Stimulated activated CD4-positive, alpha-beta T cell treated with anti-CD3 and anti-CD28 coated beads, Interleukin-4, amount 100 ng/mL, for 4 hours (primary cell): ENCODE data around the gene RNF4.
"Not testable (repeated sequence)": the region's sequence is repeated elsewhere in the genome, so short reads cannot be mapped to it uniquely, and the experiment has no call there.

Experiments used
- DNase-seq, 2 experiments: peaks; one replicate each; pipeline ENCODE4 v3.0.0-alpha.2; 2020

Gene RNF4, protein sequence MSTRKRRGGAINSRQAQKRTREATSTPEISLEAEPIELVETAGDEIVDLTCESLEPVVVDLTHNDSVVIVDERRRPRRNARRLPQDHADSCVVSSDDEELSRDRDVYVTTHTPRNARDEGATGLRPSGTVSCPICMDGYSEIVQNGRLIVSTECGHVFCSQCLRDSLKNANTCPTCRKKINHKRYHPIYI

DNA sequence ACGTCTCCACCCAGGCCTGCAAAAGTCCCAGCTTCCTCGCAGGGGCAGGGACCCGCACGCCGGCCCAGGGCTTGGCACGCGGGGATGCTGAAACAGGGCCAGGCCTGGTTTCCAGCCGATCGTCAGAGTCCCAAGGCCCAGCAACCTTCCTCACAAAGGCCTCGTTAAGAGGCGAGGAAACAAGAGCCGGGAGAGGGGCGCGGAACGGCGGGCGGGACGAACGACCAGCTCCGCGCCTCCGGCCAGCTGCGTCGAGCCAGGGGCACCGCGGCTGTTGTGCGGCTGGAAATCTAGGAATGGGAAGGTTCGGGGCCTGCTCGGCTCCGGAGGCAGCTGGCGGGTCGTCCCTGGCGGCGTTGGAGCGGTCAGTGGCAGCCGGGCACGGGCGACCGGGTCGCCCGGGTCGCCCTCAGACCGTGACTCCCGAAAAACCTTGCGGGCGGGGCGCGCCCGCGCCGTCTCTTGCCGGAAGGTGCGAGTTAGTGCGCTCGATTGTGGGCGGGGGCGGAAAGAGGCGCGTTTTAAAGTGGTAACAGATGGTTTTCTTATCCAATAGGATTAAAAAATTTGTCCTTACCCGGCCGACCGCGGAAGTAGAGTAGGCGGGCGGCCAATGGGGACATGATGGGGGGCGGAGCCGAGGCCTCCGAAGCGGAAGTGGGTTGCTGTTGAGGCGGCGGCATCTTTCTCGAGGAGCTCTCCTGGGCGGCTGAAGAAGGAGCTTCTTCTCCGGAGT, at the start of gene RNF4:
Gene RNF4 (plus strand): TSS at position 651 of the 736 bp plus-strand sequence. CDS start 21,388 bp downstream, outside the sequence.
- peak; percentile 90 to 96 for DNase-seq

DNA sequence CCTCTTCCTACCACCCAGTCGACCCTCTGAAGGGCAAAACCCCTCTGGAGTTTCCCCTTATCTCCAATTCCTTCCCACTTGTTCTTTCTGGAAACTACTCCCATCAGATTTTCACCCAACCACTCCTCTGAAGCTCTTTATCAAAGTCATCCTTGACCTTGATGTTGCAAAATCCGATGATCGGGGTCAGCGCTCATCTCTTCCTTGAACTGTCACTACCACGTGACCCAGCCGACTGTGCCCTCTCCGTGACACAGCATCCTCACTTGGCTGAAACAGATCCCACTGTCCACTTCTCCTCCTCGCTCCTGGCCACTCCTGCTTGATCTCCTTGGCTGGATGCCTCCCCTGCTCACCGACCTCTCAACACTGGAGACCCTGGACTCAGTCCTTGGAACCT, 49.1 kb upstream of the RNF4 start:
- no peak for DNase-seq

DNA sequence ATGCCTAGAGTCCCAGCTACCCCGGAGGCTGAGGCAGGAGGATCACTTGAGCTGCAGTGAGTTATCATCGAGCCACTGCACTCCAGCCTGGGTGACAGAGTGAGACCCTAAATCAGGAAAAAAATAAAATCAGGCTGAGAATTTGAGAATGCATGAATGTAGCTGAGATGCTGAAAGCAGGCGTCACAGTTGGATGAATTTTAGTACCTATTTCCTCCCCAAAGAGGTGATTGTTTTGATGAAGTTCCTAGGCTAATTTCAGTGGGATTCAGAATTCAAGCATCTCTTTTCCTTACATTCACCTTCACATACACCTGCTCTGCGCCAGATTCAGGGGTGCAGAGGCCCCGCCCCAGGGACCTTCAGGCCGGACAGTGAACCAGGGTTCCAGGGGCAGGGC, 47.0 kb upstream of the RNF4 start:
- DNase-seq = no peak

DNA sequence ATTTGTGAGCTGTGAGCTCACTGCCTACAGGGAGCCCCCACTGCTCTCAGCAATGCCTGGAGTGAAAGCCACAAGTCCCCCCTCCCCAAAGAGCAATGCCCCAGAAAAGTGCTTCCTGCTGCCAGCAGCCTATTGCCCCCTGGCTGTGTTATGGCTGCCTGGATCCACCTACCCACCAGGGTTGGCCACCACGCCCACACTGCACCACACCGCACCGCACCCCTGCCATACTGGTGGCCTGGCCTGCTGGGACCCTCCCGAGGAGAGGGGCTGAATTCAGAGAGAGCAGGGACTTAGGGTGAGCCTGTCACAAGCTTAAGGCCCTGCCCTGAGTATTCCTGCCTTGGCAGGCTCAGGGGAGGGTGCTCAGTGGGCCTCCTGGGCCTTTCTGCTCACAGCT, 45.8 kb upstream of the RNF4 start:
- no peak for DNase-seq

DNA sequence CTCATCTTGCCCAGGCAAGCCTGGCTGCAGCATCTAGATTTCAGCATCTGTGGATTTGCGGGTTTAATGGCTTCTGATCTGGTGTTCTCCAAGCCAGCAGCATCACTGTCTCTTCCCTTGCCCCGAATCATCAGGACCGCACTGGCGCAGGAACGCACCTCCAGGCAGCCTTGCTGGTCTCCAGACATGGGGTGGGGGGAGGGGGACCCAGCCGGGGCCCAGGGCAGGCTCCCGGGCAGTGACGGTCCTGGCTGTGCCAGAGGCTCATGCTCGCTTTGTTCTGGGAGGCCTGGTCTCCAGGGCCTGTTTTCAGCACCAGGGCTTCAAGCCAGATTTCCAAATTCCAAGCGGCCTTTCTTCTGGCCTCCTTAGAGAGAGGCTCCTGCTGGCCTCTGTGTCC, 45.2 kb upstream of the RNF4 start:
- DNase-seq = no peak

DNA sequence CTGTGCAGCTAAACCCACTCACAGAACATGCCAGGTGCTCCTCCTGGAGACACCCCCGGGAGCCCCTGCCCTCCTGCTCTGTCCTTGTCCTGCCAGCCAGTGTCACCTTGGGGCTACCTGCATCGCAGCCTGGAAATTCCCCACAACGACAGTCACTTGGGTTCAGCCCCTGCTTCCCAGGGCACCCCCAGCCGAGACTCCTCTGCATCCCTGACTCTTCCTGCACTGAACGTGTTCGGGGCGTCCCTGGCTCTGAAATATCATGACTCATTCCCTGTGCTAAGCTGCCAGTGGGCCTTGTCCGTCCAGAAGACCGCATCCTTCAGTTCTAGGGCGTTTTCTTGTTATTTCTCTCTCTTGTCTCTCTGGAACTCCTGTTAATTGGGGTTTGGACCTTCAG, 44.3 kb upstream of the RNF4 start:
- DNase-seq = no peak

DNA sequence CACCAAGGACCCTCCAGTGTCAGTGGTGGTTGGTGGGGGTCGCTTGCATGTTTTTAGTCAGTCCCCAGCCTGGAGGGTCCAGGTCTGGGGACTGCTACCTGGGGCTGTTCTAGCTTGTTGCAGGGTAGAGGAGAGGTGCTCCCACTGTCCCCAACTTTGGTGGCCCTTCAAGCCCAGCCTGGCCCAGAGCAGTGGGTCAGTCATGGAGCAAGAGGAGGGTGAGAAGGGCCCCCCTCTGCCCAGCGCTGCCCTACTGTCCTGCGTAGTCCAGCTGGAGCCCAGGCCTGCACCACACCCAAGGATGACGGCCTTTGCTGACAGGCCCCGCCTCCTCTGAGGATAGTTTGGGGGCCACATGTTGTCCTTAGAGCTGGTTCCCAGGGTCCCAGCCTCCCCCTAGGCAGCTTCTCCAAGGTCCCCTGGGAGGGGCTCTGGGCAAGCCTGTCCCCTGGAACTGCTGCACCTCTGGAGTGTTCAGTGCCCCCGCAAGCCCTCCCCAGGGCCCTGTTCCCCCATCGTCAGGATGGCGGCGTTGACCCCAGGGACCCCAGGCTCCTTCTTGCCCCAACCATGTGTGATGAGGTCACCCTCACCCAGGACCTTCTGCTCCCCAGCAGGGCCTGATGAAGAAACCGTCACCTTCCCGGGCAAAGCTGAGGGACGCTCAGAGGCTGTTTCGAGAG, 43.4 kb upstream of the RNF4 start:
- DNase-seq = no peak

DNA sequence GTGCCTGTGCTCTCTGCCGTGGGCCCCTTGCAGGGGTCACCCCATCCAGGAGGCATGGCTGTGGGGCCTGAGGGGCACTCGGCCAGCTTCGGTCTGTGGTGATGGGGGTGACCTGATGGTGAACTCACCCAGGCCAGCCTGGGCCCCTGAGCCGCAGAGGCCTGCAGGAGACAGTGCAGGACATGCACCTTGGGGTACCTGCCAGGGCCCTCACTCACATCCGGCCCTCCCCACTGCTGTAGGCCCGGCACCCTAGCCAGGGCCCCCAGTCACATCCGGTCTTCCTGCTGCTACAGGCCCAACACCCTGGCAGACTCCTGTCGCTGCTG, 42.9 kb upstream of the RNF4 start:
- DNase-seq = no peak

DNA sequence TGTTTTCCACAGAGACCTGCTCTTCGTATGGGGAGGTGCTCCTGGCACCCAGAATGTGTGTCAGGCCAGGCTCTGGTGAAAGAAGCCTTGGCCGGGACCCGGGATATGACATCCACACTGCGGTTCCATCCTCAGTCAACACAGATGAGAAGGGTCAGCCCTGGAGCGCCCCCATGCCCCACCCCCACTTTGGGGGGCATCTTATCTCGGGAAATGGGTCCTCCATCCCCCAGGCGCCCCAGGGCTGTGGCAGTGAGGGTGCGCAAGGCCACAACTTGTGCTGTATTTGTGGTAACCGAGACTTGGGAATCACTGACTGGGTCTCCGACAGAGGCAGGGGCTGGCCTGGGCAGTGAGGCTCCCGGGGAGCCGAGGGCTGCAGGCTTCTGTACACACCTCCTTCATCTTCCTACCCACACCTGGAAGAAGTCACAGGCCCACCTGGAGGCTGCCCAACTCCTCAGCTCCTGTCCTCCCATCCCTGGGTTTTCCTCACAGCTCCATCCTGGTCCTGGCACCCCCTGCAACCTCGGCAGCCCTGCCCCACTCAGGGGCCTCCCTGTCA, 42.1 kb upstream of the RNF4 start:
- no peak for DNase-seq

DNA sequence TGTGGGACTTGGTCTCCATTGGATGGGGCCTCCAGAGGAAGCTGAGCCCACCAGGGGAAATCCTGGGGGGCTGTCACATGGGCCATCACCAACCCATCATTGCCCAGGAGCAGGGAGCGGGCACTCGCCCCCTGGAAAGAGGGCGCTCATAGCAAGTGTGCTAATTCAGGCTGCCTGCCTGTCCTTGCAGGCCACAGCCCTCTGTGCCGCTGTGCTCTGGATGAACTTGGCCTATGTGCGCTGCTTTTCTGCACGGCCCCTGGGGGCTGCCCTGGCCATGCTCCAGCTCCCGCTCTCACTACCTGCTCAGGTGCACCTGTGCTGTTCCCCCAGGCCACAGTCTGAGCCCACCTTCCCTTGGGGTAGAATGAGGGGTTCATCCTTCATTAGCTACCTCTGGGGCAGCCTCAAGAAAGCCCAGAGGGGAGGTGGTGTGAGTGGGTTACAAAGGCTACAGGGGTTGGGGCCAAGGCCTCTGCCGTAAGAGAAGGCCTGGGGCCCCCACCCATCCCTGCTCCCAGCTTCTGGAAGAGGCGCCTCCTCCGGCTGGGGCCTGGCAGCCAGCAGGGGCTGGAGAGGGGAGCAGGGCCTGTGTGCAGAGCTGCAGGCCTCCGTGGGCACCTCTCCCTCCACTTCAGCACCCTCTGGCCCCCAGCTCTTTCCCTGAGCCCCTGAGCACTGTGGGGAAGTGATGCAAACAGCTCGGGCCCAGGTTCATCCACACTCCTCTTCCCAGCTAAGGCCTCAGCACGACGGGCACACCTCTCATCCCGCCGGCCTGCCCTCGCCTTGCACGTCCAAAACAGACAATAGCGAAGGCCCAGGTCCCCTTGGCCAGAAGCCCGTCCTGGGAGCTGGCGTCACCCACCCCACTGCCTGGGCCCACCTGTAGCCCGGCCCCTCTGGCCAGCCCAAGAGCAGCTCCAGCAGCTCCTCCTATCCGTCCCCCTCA, 41.2 kb upstream of the RNF4 start:
- DNase-seq = no peak

DNA sequence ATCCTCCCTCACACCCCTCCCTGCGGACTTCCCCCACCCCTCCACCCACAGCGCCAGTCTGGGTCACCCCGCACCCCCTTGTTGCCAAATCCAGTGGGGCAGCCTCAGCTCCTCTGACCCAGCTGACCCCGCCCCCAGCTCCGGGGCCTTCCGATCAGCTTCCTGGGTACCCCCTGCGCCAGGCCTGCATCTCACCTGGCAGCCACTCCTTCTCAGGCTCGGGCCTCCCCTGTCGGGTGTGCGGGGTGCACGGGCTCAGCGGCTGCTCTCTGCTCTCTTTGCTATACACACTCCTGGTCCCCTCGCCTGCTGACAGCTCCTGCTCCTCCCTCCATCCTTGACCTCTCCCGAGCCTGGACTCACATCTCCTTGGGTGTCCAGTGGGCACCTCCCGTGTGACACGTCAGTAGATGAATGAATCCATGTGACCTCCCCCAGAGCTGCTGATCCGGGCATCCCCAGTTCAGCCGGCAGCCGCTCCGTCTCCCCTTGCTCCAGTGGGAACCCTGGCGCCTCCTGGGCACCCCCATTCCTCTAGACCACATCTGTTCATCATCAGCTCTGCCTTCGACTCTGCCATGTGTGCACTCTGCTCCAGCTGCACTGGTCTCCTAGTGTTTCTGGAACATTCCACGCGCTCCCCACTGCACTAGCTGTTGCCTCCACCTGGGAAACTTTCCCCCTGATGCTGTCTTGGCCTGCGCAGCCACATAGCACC, 40.3 kb upstream of the RNF4 start:
- no peak for DNase-seq

DNA sequence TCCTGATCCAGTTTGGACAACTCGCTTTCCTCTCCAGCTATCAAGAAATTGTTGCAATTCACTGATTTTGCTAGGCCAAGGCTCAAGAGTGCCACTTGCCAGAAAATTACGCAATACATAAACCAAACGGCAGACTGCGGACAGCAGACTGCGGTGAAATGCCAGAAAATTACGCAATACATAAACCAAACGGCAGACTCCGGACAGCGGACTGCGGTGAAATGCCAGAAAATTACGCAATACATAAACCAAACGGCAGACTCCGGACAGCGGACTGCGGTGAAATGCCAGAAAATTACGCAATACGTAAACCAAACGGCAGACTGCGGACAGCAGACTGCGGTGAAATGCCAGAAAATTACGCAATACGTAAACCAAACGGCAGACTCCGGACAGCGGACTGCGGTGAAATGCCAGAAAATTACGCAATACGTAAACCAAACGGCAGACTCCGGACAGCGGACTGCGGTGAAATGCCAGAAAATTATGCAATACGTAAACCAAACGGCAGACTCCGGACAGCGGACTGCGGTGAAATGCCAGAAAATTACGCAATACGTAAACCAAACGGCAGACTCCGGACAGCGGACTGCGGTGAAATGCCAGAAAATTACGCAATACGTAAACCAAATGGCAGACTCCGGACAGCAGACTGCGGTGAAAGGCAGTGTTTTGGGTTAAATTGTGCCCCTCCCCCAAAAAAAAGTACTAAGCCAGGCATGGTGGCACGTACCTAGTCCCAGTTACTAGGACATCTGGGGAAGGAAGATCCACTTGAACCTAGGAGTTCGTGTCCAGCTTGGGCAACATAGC, 38.8 kb upstream of the RNF4 start:
- not testable (repeated sequence) for DNase-seq

DNA sequence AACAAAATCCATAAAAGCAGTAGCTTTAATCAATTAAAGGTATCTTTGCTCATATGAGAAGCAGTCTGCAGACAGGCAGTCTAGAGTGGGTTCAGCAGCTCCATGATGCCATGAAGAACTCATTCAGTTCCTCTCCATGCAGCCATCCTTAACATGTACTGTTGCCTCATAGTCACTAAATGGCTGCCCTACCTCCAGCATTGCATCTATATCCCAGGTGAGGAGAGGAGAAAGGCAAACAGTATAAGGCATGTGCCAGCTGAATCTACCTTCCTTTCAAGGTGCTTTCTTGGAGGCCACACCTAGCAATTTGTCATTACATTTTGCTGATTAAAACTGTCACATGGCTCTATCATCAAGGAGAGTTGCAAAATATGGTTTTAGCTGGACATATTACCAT, 36.9 kb upstream of the RNF4 start:
- no peak for DNase-seq

DNA sequence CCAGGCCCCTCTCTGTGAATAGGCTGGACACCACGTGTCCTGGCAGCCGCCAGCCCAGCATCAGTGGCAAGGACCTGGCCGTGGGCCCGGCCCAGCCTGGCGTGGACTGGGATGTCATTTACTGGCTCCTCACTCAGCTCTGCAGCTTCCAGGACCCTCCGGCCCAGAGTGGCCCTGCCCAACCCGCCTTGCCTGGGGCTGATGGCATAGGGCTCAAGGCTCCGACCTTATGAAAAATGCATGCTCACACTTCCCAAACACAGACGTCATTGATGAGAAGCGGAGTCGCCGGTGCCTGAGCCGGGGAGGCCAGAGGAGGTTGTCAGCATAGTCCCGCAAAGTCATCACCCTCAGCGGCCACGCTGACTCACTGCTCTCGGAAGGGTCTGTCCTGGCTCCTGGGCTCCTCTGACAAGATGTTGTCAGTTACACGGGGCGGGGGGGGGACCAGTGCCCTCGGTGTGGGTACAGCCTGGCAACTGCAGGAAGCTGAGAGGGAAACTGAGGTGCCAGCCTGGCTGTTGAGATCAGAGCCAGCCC, 35.8 kb upstream of the RNF4 start:
- DNase-seq = no peak

DNA sequence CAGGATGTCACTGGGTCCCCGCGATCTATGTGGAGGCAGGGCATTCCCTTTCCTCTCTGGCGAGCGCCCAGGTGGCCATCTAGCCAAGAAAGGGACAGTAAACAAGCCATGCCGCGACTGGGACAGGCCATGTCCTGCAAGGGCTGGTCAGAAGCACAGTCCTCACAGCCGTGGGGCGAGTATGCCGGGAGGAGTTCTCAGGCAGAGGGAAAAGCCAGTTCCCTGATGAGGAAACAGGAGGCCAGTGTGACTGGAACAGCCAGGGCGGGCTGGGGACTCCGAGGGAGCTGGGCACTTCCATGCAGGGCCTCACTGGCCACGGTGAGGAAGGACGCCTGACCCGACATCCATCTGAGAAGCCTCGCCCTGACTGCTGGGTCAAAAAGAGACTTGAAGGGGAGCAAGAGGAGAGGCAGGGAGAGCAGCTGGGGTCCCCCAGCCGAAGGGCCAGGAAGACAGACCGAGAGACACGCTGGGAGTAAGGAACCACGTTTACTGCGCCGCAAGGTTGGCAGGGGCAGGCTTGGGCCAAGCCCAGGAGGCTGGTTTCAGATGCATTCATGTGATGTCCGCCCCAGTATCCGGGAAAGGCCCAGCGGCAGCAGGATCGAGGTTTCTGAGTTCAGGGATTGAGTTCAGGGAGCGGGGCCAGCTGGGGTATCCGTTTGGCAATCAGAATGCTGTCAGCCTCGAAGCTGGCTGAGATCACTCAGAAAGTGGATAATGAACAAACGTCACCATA, 35.1 kb upstream of the RNF4 start:
- no peak for DNase-seq

DNA sequence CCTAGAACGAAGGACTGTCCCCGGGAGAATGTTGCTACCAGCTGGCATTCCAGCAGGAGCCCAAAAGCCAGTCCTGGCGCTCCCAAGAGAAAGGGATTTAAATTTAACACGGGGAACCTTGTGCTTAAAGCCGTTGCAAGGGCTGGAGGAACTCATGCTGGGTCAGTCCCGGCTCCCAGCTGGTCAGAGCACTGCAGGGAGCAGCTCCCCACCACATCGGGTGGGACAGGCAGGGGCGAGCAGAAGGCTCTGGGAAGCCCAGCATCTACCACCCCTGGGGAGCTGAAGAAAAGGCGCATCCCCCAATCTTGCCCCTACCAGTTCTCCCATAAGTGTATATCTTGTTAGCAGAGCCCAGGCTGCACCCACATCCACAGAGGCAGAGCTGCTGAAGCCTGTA, 34.5 kb upstream of the RNF4 start:
- DNase-seq = no peak

DNA sequence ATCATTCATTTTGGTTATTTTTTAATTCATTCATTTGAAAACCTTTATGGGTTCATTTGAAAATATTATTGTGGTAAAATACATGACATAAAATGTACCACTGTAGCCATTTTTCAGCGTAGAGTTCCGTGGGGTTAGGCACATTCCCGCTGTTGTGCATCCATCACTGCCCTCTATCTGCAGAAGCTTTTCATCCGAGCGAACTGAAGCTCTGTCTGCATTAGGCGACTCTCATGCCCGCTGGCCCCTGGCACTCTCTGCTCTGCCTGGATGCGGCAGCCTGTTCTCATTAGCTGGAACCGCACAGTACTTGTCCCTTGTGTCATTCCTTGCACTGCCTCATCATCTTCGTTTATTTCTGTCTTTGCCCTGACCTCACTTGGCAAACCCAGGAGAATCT, 32.6 kb upstream of the RNF4 start:
- DNase-seq = no peak

DNA sequence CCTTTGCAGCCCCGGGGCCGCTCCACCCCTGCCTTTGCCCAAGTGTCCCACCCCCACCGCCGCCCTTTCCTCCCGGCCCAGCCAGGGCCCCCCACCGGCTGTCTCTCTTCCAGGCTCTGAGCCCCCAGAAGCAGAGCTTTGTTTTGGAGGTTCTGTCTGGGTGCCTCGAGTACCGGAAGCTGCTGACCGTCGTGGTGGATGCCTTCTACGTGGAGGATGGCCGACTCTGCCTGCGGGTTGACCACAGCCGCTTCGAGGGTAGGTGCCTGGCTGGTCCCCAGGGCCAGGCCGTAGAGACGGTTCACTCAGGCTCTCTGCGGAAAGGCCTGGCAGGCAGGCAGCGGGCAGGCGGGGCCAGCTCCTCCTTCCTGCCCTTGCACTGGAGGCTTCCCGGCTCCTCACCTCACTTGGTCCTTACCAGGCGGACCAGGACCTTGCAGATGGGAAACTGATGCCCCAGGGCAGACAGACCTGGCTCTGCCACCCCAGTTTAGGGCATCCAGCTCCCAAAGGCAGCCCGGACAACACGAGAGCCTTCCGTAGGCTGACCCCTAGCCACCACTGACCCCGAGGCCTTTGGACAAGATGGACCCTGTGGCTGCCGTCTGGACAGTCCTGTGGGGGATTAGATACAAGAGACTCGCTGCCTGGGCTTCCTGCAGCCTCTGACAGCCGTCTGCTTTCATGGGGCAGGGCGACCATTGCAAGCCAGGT, 32.0 kb upstream of the RNF4 start:
- DNase-seq = no peak

DNA sequence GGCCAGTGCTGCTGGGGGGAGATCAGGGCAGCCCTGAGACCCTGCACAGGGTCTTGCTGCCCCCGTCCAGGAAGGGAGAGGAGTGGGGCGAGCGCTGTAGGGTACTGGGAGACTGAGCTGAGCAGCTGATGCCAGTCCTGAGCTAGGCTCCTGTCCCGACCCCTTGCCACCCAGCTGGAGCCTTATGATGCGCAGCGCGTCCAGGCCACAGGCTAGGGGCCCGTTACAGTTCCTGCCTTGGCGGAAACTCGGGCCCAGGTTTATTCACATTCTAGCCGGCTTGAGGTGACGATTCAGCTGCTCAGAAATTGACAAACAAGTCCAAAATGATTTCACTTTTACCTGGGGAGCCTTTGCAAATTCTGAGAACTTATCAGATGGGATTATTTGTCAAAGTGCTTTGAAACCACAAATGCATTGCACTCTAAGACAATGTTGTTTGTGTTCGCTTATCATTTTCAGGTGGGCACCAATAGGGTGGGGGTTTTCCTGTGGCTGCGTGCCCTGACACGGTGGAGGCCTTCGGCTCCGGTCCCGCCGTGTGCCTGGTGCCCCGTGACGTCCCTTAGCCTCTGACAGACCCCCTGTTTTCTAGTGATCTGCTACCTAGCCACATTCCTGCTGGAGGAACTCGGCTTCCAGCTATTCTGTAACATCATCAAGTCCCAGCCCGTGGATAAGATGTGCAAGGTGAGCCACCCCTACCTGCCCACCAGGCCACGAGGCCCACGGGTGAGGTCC, 31.3 kb upstream of the RNF4 start:
- no peak for DNase-seq
